ENCODE data around the gene PTBP3.

PTBP3 gene

GRCh38 chr9:112312139-112312538, 21.3 kb downstream of the PTBP3 start:
- no peak for DNase-seq (ENCODE audit: low read depth)
- TF ChIP-seq MYC (IDR thresholded peaks at IDR 0.05; ENCODE audit: low read depth, low read length) = no peak
- no peak for TF ChIP-seq POLR2A (IDR thresholded peaks at IDR 0.05; ENCODE audit: extremely low read depth, insufficient read length)
- TF ChIP-seq MAX (IDR thresholded peaks at IDR 0.05; ENCODE audit: low read depth, low read length) = no peak
- TF ChIP-seq, protein P1, sequence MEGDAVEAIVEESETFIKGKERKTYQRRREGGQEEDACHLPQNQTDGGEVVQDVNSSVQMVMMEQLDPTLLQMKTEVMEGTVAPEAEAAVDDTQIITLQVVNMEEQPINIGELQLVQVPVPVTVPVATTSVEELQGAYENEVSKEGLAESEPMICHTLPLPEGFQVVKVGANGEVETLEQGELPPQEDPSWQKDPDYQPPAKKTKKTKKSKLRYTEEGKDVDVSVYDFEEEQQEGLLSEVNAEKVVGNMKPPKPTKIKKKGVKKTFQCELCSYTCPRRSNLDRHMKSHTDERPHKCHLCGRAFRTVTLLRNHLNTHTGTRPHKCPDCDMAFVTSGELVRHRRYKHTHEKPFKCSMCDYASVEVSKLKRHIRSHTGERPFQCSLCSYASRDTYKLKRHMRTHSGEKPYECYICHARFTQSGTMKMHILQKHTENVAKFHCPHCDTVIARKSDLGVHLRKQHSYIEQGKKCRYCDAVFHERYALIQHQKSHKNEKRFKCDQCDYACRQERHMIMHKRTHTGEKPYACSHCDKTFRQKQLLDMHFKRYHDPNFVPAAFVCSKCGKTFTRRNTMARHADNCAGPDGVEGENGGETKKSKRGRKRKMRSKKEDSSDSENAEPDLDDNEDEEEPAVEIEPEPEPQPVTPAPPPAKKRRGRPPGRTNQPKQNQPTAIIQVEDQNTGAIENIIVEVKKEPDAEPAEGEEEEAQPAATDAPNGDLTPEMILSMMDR (IDR thresholded peaks at IDR 0.05; ENCODE audit: low read depth, low read length) = no peak
- no peak overlapping the region for H3K4me3 ChIP-seq (ENCODE audit: low read depth, low read length)

DNA sequence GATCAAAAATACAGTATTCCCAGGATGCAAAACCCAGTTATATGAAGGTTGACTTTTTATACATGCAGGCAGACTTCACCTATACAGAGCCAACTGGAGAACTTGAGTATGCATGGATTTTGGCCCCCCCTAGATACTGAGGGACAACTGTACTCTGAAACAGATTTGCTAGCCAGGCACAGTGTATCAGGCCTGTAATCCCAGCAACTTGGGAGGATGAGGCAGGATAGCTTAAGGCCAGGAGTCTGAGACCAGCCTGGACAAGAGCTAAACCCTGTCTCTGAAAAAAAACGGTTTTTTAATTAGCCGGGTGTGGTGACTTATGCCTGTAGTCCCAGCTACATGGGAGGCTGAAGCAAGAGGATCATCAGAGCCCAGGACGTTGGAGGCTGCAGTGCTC, 21.9 kb downstream of the PTBP3 start:
- TF ChIP-seq POLR2A (IDR thresholded peaks at IDR 0.05; ENCODE audit: extremely low read depth, insufficient read length) = no peak
- no peak overlapping the region for H3K4me3 ChIP-seq (ENCODE audit: low read depth, low read length)
- DNase-seq (ENCODE audit: low read depth) = no peak

DNA sequence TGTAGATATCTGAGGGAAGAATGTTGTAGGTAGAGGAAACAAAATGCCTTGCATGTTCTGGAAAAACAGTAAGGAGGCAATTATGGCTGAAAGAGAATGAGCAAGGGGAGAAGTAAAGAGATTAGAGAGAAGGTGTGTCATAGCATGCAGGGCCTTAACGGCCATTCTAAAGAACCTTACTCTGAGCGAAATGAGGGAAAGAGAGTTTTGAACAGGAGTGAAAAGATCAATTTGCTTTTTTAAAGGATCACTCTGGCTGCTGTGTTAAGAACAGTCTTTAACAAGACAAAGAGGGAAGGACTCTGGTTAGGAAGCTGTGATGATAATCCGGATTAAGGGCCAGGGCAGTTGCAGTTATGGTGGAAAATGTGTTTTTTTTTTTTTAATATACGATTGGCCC, 22.6 kb downstream of the PTBP3 start:
- TF ChIP-seq MAX (IDR thresholded peaks at IDR 0.05; ENCODE audit: low read depth, low read length) (no peak), MYC (IDR thresholded peaks at IDR 0.05; ENCODE audit: low read depth, low read length) (no peak), POLR2A (IDR thresholded peaks at IDR 0.05; ENCODE audit: extremely low read depth, insufficient read length) (no peak)
- TF ChIP-seq, protein P1 (IDR thresholded peaks at IDR 0.05; ENCODE audit: low read depth, low read length) = no peak
- H3K4me3 ChIP-seq (ENCODE audit: low read depth, low read length) = no peak overlapping the region
- no peak for DNase-seq (ENCODE audit: low read depth)

DNA sequence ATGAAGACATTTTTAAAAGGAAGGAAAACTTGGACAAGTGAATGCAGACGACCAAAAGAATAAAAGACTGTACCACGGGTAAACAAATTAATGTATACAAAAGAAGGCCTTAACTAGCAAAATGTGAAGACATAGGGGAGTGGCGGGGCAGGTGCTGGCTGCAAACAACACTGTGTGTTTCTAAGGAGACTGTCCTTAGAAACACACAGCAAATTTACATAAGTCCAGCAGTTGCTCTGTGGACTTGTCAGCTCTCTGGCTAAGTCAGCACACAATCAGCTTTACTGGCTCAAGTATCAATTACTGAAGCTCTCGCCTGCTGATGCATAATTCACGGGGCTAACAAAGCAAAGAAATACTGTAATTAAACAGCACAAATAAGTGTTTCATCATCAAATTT, 24.8 kb downstream of the PTBP3 start:
- TF ChIP-seq, protein P1 (IDR thresholded peaks at IDR 0.05; ENCODE audit: low read depth, low read length) = no peak
- no peak for TF ChIP-seq POLR2A (IDR thresholded peaks at IDR 0.05; ENCODE audit: extremely low read depth, insufficient read length)
- TF ChIP-seq MYC (IDR thresholded peaks at IDR 0.05; ENCODE audit: low read depth, low read length) = no peak
- no peak for TF ChIP-seq MAX (IDR thresholded peaks at IDR 0.05; ENCODE audit: low read depth, low read length)
- no peak overlapping the region for H3K4me3 ChIP-seq (ENCODE audit: low read depth, low read length)
- no peak for DNase-seq (ENCODE audit: low read depth)

GRCh38 chr9:112301420-112301819, 32.0 kb downstream of the PTBP3 start:
- TF ChIP-seq POLR2A (IDR thresholded peaks at IDR 0.05; ENCODE audit: extremely low read depth, insufficient read length) (no peak), MAX (IDR thresholded peaks at IDR 0.05; ENCODE audit: low read depth, low read length) (no peak), MYC (IDR thresholded peaks at IDR 0.05; ENCODE audit: low read depth, low read length) (no peak)
- TF ChIP-seq, protein P1 (IDR thresholded peaks at IDR 0.05; ENCODE audit: low read depth, low read length) = no peak
- H3K4me3 ChIP-seq (ENCODE audit: low read depth, low read length) = no peak overlapping the region
- DNase-seq (ENCODE audit: low read depth) = no peak

- H3K4me3 ChIP-seq (ENCODE audit: low read depth, low read length) = no peak overlapping the region
- no peak for DNase-seq (ENCODE audit: low read depth)
- TF ChIP-seq, protein P1 (IDR thresholded peaks at IDR 0.05; ENCODE audit: low read depth, low read length) = no peak
- TF ChIP-seq MAX (IDR thresholded peaks at IDR 0.05; ENCODE audit: low read depth, low read length) (no peak), POLR2A (IDR thresholded peaks at IDR 0.05; ENCODE audit: extremely low read depth, insufficient read length) (no peak), MYC (IDR thresholded peaks at IDR 0.05; ENCODE audit: low read depth, low read length) (no peak)
These were observed 33.9 kb downstream of the PTBP3 start for GRCh38 chr9:112299514-112299913.

Data from NB4 (cell line).